Kidney epithelial cell (primary cell): Measurements from ENCODE around the gene EEF1A2. TPM values are rescaled to one million over a fixed set of nuclear protein-coding genes. Genes with fewer than 3 reads are reported as not detected.
"Not testable (repeated sequence)": the region's sequence is repeated elsewhere in the genome, so short reads cannot be mapped to it uniquely, and the experiment has no call there.

Source experiments
- DNase-seq: peaks from one replicate; pipeline ENCODE4 v3.0.0-alpha.2; 2010; ENCODE audit warnings: low read depth
- H3K27me3 ChIP-seq: 2 replicates; pipeline ENCODE4 v1.6.0; 2011; ENCODE audit warnings: low read length; ENCODE audit not compliant: control insufficient read depth, insufficient read depth
- H3K36me3 ChIP-seq: 2 replicates; pipeline ENCODE4 v1.5.1; 2011; ENCODE audit warnings: low read length; ENCODE audit not compliant: control insufficient read depth, insufficient read depth
- H3K4me3 ChIP-seq: 2 replicates; pipeline ENCODE4 v1.5.1; 2011; ENCODE audit warnings: low read depth, mild to moderate bottlenecking, control low read depth, low read length
- CTCF ChIP-seq: IDR thresholded peaks from 2 replicates; pipeline ENCODE4 v1.5.1; 2011; ENCODE audit warnings: mild to moderate bottlenecking, moderate library complexity, low read length, control low read depth, inconsistent platforms; ENCODE audit not compliant: insufficient read depth, poor library complexity, severe bottlenecking
- total RNA-seq: library from RNA; depleted of rRNA; stranded (reverse); fragments of >200 nt; gene quantifications from 2 replicates; pipeline ENCODE4 v1.2.3, GENCODE V29; 2015

Gene EEF1A2
- total RNA-seq, 1 donor from 2014 or later, result 18.0 TPM

DNA sequence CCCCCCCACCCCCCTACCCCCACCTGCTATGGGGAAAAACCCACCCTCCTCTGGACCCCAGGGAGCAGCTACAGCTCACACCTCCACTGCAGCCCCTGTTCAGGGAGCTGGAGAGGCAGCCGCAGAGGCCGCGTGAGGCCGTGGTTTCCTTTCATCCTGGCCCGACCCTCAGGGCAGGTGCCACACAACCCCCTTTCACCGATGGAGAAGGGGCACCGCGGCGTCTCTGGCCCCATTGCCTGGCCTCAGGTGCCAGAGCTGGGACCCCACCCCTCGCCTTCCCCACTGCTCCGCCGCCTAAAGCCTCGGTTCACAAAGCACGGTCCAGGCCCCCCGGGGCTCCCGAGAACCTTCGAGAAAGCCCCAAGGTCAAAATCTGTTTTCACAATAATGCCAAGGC, 14.6 kb downstream of the EEF1A2 start:
- Histone ChIP-seq H3K36me3 (no peaks in the 10 kb centered on the region), H3K4me3 (no peak overlapping the region), H3K27me3 (peaks cover 62% of the 10 kb centered on the region)
- no peak for DNase-seq
- TF ChIP-seq CTCF, result no peak

- Histone ChIP-seq H3K36me3 (no peaks in the 10 kb centered on the region), H3K4me3 (no peak overlapping the region), H3K27me3 (peaks cover 62% of the 10 kb centered on the region)
- TF ChIP-seq CTCF, result no peak
- DNase-seq, result no peak
Observed at GRCh38 chr20:63483834-63484233, 15.0 kb downstream of the EEF1A2 start.

DNA sequence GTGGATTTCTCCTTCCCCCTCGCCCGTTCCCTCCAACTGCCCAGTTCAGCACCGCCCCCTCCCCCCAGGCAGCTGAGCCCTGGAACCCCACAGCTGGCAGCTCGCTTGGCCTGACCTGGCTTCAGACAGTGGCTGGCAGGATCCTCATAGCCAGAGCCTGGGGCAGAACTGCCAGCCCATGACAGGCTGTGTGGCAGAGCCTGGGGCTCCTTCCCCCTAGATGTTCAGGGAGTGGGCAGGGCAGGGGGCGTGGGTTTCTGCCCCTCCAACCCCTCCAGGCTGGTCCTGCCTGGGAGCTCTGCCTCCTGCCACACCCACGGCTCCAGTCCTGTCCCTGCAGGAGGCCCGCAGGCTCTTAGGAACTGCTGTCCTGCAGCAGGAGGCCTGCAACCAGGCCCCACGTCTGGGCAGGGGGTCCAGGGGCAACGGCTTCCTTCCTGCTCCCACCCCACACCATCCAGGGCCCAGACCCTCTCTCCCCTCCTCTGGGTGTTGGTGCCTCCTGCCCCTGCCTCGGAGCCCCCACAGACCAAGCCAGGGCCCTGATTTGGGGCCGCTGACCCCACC, 16.8 kb downstream of the EEF1A2 start:
- peaks cover 63% of the 10 kb centered on the region for H3K27me3 ChIP-seq
- no peak for TF ChIP-seq CTCF
- no peak for DNase-seq
- H3K4me3 ChIP-seq, result no peak overlapping the region
- H3K36me3 ChIP-seq, result no peaks in the 10 kb centered on the region

DNA sequence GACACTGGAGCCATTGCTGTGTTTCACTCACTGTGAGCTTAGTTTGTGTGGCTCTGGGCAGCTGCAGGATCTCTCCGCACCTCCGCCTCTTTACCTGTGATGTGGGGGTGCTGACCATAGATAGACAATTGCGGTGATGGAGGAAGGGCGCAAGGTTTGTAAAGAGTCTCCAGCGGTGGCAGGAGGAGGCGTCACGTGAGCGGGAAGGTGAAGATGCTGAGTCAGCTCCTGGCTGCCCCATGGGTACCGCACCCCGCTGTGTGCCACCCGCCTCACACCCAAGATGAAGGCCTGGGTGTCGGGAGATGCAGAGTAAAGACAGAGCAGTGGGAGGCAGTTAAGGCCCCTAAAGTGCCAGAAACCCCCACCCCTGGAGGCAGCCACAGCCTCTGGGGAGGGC, 17.4 kb downstream of the EEF1A2 start:
- TF ChIP-seq CTCF, result no peak
- Histone ChIP-seq H3K4me3 (no peak overlapping the region), H3K36me3 (no peaks in the 10 kb centered on the region), H3K27me3 (peaks cover 65% of the 10 kb centered on the region)
- no peak for DNase-seq

- H3K27me3 ChIP-seq, result peaks cover 59% of the 10 kb centered on the region
- H3K36me3 ChIP-seq, DNase-seq, H3K4me3 ChIP-seq: not testable (repeated sequence)
Observed at GRCh38 chr20:63479695-63480419, 19.0 kb downstream of the EEF1A2 start.

DNA sequence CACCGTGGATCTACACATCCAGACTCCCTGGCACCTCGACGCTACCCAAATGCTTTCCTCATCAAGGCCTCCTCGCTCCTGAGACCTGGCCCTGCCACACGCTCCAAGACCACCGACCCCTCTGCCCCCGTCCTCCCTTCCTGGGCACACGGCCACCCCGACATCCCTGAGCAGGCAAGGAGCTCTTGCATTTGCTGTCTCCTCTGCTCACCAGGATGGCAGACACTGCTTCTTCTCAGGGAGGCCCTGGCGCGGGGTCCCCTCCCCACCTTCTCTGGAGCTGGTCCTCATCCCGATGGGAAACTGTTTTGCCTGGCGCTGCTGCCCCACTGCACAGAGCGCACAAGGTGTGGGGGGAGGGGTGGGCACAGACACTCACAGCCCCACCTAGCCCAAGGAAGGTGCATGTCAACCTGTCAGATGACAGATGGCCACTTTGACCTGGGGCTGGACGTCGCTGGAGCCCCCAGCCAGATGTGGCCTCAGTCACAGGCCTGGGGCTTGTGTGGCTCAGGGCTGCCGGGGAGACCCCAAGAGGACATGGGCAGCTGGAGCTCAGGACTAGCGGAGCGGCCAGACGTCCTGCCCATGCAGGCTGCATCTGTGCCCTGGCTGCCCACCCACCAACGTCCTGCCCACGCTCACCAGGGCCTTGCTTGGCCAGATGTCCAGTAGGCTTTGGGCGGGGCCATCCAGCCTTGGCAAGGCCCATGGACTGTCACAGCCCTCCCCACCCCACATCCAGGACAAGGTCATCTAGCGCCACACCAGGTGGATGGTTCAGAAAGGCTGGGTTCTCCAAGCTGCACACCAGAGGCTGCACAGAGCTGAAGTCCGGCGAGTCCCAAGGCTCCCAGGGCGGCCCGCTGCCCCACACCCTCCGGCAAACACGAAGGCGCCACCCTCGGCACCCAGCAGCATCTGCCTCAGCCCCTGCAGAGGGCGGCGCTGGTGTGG, 20.3 kb downstream of the EEF1A2 start:
- Histone ChIP-seq H3K4me3 (no peak overlapping the region), H3K36me3 (no peaks in the 10 kb centered on the region), H3K27me3 (peaks cover 64% of the 10 kb centered on the region)
- no peak for TF ChIP-seq CTCF
- no peak for DNase-seq
